Ramos (cell line): Measurements from ENCODE around the gene FANCD2.
"Not testable (repeated sequence)": the region's sequence is repeated elsewhere in the genome, so short reads cannot be mapped to it uniquely, and the experiment has no call there.

Experiments
- in situ Hi-C: fragments of 300-500 bp; cut with MboI; formaldehyde crosslinking; loops from one replicate; pipeline ENCODE4 v1.14.3; 2022; ENCODE audit warnings: low sequenced_read_pairs; ENCODE audit not compliant: unreplicated experiment

FANCD2 gene

DNA sequence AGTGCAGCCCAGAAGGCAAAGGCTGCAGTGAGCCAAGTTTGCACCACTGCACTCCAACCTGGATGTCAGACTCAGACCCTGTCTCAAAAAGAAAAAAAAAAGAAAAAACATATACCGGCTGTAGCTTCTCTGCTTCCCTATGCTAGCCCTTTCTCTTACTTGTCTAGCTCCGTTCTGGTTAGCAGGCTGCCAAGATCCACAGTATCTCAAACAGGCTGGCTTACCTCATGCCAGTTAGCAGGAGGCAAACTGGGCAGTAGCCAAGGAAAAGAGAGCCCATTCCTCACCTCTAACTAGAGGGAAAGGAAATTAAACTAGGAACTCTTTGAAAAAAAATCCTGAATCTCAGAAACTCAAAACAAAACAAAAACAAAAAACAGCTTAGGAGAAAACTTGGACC lies 65.2 kb downstream of the FANCD2 start:
- in situ Hi-C loops, result not testable (repeated sequence)

GRCh38 chr3:10093678-10094077 lies 67.4 kb downstream of the FANCD2 start:
- in situ Hi-C loops, result no loop called here

- in situ Hi-C loops, result no loop called here
Observed at GRCh38 chr3:10099041-10099440, 72.8 kb downstream of the FANCD2 start.

DNA sequence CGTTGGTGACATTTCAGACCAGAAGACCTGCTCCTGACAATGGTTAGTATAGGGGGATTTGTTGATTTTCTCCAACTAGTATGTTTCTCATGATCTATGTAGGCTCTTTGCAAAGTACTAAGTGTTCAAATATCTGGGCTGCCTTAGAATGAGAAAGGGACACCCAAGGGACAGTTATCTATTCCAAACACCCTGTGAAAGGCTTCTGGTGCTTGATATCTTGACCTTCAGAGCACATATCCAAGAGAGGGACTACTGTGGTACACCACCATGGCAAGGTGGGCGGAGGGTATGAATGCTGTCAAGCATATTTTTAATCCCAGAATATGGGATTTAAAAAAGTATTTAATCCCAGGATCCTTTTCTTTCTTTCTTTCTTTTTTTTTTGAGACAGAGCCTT lies 80.7 kb downstream of the FANCD2 start:
- in situ Hi-C loops, result no loop called here

- in situ Hi-C loops, result no loop called here
Observed at GRCh38 chr3:10108091-10108490, 81.9 kb downstream of the FANCD2 start, which contains the start of gene FANCD2OS. Gene FANCD2OS, minus strand, starts transcription at chr3:10108255. Its CDS starts 3,481 bp downstream, at chr3:10104774.

DNA sequence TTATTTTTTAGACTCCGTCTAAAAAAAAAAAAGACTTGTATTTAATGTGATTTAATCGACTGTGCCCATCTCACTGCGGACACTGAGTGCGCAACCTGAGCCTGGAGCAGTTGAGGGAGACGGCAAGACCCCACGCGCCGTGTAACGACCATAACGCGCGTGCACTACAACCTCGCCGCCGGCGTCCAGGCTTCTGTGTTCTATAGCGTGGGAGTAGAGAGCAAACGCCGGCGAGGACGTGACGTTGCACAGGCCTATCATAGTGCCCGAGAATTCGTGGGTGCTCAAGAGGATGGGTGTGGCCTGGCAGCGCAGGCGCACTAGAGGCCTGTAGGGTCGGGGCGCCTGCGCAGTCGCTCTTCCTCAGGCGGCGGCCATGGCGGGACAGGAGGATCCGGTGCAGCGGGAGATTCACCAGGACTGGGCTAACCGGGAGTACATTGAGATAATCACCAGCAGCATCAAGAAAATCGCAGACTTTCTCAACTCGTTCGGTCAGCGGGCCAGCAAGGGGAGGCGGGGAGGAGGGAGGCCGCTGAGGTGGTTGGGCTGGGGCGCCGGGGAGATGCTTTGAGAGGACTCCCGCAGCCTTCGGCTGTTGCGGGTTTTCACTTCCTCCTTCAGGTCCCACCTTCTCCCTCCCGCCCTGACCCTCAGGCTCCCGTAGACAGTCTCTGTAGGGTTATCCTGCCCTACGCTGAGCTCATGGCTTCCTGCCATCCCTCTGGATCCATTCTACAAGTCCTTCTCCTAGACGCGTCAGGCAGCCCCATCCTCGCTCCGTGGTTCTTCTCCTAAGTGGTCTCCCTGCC lies 89.3 kb downstream of the FANCD2 start, which contains the start of gene BRK1:
BRK1 (plus strand) TSS at position 350 of the 812 bp plus-strand sequence; CDS start at position 377, 27 bp downstream.
- in situ Hi-C loops, result no loop called here

GRCh38 chr3:10116138-10116460 lies 89.9 kb downstream of the FANCD2 start:
- in situ Hi-C loops, result no loop called here

- in situ Hi-C loops, result no loop called here
Observed at GRCh38 chr3:10116928-10117327, 90.7 kb downstream of the FANCD2 start.

- in situ Hi-C loops, result no loop called here
Observed at GRCh38 chr3:10119376-10119775, 93.1 kb downstream of the FANCD2 start.

GRCh38 chr3:10121064-10121463 lies 94.8 kb downstream of the FANCD2 start:
- in situ Hi-C loops, result no loop called here

DNA sequence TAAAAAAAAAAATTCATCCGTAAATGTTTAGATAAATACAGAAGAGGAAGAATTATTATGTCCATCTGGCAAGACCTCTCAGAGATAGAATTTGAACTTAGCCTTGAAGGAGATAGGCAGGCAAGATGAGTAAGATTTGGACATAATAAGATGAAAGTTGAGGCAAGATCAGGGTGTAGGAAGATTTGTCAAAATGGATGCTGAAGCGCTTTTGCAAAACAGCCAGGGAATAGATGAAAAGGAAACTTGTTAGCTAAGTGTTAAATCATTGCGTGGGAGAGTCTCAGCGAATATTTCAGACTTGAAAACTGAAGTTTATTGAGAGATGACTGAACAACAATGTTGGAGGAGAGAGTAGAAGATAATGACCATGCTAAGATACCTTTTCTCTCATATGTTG lies 96.5 kb downstream of the FANCD2 start:
- in situ Hi-C loops, result no loop called here

GRCh38 chr3:10135872-10136271 lies 109.6 kb downstream of the FANCD2 start:
- in situ Hi-C loops, result not testable (repeated sequence)

- in situ Hi-C loops, result no loop called here
Observed at GRCh38 chr3:10136426-10137005, 110.3 kb downstream of the FANCD2 start.

- in situ Hi-C loops, result no loop called here
Observed at GRCh38 chr3:10137178-10137577, 110.9 kb downstream of the FANCD2 start.

GRCh38 chr3:10140996-10141546 lies 114.8 kb downstream of the FANCD2 start:
- in situ Hi-C loops, result no loop called here

DNA sequence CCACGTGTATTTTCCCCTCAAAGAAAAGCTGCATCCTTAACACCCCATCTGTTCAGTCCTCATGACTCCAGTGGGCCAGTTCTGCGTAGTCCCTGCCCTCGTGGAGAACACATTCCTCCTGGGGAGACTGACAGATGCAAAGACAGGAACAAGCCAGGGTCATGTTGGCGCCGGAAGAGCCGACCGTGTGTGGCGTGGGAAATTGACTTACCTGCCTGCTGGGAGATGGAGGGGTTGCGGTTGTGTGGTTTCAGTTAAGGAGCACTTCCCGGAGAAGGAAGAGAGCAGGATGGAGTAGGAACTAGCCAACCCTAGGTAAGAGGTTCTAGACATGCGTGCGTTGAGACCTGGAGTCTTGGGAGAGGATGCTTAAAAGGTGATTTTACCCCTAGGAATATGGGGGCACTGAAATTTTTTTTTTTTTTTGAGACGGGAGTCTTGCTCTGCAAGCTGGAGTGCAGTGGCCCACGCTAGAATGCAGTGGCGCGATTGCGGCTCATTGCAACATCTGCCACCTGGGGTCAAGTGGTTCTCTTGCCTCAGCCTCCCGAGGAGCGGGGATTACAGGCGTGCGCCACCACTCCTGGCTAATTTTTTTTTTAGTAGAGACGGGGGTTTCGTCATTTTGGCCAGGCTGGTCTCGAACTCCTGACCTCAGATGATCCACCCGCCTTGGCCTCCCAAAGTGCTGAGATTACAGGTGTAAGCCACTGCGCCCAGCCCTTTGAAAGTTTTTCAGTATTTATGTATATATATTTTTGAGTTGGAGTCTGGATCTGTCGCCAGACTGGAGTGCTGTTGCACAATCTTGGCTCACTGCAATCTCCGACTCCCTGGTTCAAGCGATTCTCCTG lies 116.7 kb downstream of the FANCD2 start:
- in situ Hi-C loops, result no loop called here

- in situ Hi-C loops, result no loop called here
Observed at GRCh38 chr3:10145685-10146084, 119.4 kb downstream of the FANCD2 start.

DNA sequence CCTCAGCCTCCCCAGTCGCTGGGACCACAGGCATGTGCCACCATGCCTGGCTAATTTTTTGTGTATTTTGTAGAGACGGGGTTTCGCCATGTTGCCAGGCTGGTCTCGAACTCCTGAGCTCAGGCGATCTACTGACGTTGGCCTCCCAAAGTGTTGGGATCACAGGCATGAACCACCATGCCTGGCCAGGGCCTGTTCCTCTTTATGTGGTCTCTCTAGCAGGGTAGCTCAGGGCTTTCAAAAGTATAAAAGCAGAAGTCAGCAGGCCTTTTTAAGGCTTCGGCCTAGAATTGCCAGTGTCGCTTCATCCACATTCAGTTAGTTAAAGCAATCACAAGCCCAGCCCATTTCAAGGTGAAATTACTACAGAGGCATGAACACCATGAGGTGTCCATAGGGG lies 123.0 kb downstream of the FANCD2 start:
- in situ Hi-C loops, result no loop called here

DNA sequence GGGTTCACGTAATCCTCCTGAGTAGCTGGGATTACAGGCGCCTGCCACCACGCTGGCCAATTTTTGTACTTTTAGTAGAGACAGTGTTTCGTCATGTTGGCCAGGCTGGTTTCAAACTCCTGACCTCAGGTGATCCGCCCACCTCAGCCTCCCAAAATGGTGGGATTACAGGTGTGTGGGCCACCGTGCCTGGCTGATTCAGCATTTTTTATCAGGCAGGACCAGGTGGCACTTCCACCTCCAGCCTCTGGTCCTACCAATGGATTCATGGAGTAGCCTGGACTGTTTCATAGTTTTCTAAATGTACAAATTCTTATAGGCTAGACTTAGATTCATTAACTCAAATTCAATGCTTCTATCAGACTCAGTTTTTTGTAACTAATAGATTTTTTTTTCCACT lies 124.8 kb downstream of the FANCD2 start:
- in situ Hi-C loops, result no loop called here
